HL-60 (cell line): ENCODE measurements around the gene CD40LG.

Source experiments
- DNase-seq, 2 experiments: peaks; one replicate each; pipeline ENCODE4 v3.0.0-alpha.2; 2010 to 2020; ENCODE audit warnings: low read depth in 1 of 2, low spot score in 1 of 2
- H3K27ac ChIP-seq: fragments of 250-450 bp; sonication (Bioruptor Pico); replicated peaks from 2 replicates; pipeline ENCODE4 v1.5.1; 2020; ENCODE audit warnings: mild to moderate bottlenecking, moderate library complexity
- H3K27me3 ChIP-seq: fragments of 250-450 bp; sonication (Bioruptor Pico); 2 replicates; pipeline ENCODE4 v1.5.1; 2021; ENCODE audit warnings: mild to moderate bottlenecking, moderate library complexity; ENCODE audit not compliant: insufficient read depth, poor library complexity, severe bottlenecking
- H3K4me3 ChIP-seq: replicated peaks from 2 replicates; pipeline ENCODE4 v1.5.1; 2011; ENCODE audit warnings: mild to moderate bottlenecking, control low read depth, low read length; ENCODE audit not compliant: insufficient read depth
- CTCF ChIP-seq: IDR thresholded peaks from one replicate; pipeline ENCODE4 v1.5.1; 2011; ENCODE audit warnings: low read length, control low read depth, inconsistent platforms; ENCODE audit not compliant: insufficient read depth
- GABPA ChIP-seq: IDR thresholded peaks from 2 replicates; pipeline ENCODE4 v1.6.1; 2012; ENCODE audit warnings: low read depth
- POLR2AphosphoS5 ChIP-seq: IDR thresholded peaks from 2 replicates; pipeline ENCODE4 v1.6.1; 2012; ENCODE audit warnings: low read depth
- REST ChIP-seq: IDR thresholded peaks from 2 replicates; pipeline ENCODE4 v1.6.1; 2012; ENCODE audit warnings: low read depth; ENCODE audit not compliant: insufficient replicate concordance
- SPI1 ChIP-seq: IDR thresholded peaks from 2 replicates; pipeline ENCODE4 v1.6.1; 2012; ENCODE audit warnings: low read depth, mild to moderate bottlenecking, borderline replicate concordance

CD40LG gene

GRCh38 chrX:136679531-136679930 lies 31.6 kb downstream of the CD40LG start:
- Histone ChIP-seq H3K27ac (no peak overlapping the region), H3K27me3 (no peaks in the 10 kb centered on the region), H3K4me3 (no peak overlapping the region)
- TF ChIP-seq GABPA = no peak
- no peak for TF ChIP-seq SPI1
- DNase-seq = no peak

GRCh38 chrX:136684120-136684519 lies 36.2 kb downstream of the CD40LG start:
- Histone ChIP-seq H3K27me3 (no peaks in the 10 kb centered on the region), H3K4me3 (no peak overlapping the region), H3K27ac (no peak overlapping the region)
- DNase-seq = no peak
- no peak for TF ChIP-seq GABPA
- no peak for TF ChIP-seq SPI1
- TF ChIP-seq REST = no peak

GRCh38 chrX:136687457-136687856 lies 39.5 kb downstream of the CD40LG start:
- H3K27ac ChIP-seq = no peak overlapping the region
- TF ChIP-seq POLR2AphosphoS5 (no peak), CTCF (no peak), SPI1 (no peak), GABPA (no peak), REST (no peak)
- no peak for DNase-seq
- no peaks in the 10 kb centered on the region for H3K27me3 ChIP-seq
- no peak overlapping the region for H3K4me3 ChIP-seq

- Histone ChIP-seq H3K27me3 (no peaks in the 10 kb centered on the region), H3K27ac (no peak overlapping the region), H3K4me3 (no peak overlapping the region)
- TF ChIP-seq GABPA = no peak
- no peak for DNase-seq
Observed at GRCh38 chrX:136689436-136689835, 41.5 kb downstream of the CD40LG start.

- no peak overlapping the region for H3K27ac ChIP-seq
- TF ChIP-seq CTCF (no peak), GABPA (no peak), POLR2AphosphoS5 (no peak), REST (no peak), SPI1 (no peak)
- DNase-seq = no peak
- no peak overlapping the region for H3K4me3 ChIP-seq
- no peaks in the 10 kb centered on the region for H3K27me3 ChIP-seq
Observed at GRCh38 chrX:136691028-136691809, 43.3 kb downstream of the CD40LG start.
